Panc1 (cell line): ENCODE measurements around the gene SELENOF. TPM values are rescaled to one million over a fixed set of nuclear protein-coding genes. Genes with fewer than 3 reads are reported as not detected.

Experiments used
- ATAC-seq: fragments of 200-7000 bp; cut with Tn5 transposase; 2 replicates; pipeline ENCODE4 v1.9.1; 2020; ENCODE audit warnings: mild to moderate bottlenecking, moderate library complexity
- BruUV-seq: library from RNA; stranded (reverse); fragments of 400-500 nt; replicated peaks from 2 replicates; lab custom pipeline; 2021; lab: Mats Ljungman, UMichigan
- CTCF ChIA-PET: fragments of 300-600 bp; sonication (Branson Sonifier 250); formaldehyde crosslinking; loops from one replicate; lab custom pipeline; 2022; ENCODE audit warnings: antibody characterized with exemption; lab: Charles Lee
- POLR2A ChIA-PET: fragments of 300-600 bp; sonication (Branson Sonifier 250); formaldehyde crosslinking; loops from one replicate; lab custom pipeline; 2022; ENCODE audit warnings: antibody characterized with exemption; lab: Charles Lee
- DNase-seq: peaks from one replicate; pipeline ENCODE4 v3.0.0-alpha.2; 2010; ENCODE audit warnings: low read depth, low spot score
- H3K27ac ChIP-seq: 2 replicates; pipeline ENCODE4 v1.5.1; 2011; ENCODE audit warnings: mild to moderate bottlenecking, low read length, inconsistent platforms
- H3K27me3 ChIP-seq: fragments of 200-500 bp; sonication (Bioruptor generic); 2 replicates; pipeline ENCODE4 v1.6.0; 2014; ENCODE audit warnings: low read length, inconsistent platforms; ENCODE audit not compliant: control insufficient read depth, insufficient read depth
- H3K36me3 ChIP-seq: fragments of 200-500 bp; sonication (Bioruptor generic); 2 replicates; pipeline ENCODE4 v1.5.1; 2014; ENCODE audit warnings: inconsistent platforms, mild to moderate bottlenecking, low read length, moderate library complexity; ENCODE audit not compliant: control insufficient read depth, insufficient read depth
- H3K4me1 ChIP-seq: 2 replicates; pipeline ENCODE4 v1.5.1; 2011; ENCODE audit warnings: inconsistent platforms, mild to moderate bottlenecking, low read length, moderate library complexity; ENCODE audit not compliant: control insufficient read depth, insufficient read depth
- H3K4me3 ChIP-seq, 2 experiments: 2 replicates each; pipeline ENCODE4 v1.5.1; 2011 to 2012; ENCODE audit warnings: low read depth in 2 of 2, low read length in 2 of 2, mild to moderate bottlenecking in 2 of 2, inconsistent platforms in 1 of 2, moderate library complexity in 1 of 2
- H3K9me3 ChIP-seq: fragments of 200-500 bp; sonication (Bioruptor generic); 2 replicates; pipeline ENCODE4 v1.5.1; 2014; ENCODE audit warnings: low read depth, mild to moderate bottlenecking, inconsistent platforms, low read length, moderate library complexity; ENCODE audit not compliant: control insufficient read depth, insufficient read depth
- POLR2AphosphoS5 ChIP-seq: IDR thresholded peaks from 2 replicates; pipeline ENCODE4 v1.6.1; 2012; ENCODE audit warnings: mild to moderate bottlenecking, low read depth, low read length, moderate library complexity
- SIN3A ChIP-seq: IDR thresholded peaks from 2 replicates; pipeline ENCODE4 v1.6.1; 2012; ENCODE audit warnings: low read depth, mild to moderate bottlenecking, low read length, moderate library complexity, borderline replicate concordance; ENCODE audit not compliant: insufficient read depth
- TCF7L2 ChIP-seq: IDR thresholded peaks from 2 replicates; pipeline ENCODE4 v1.6.1; 2011; ENCODE audit warnings: mild to moderate bottlenecking, low read depth, low read length, inconsistent platforms
- in situ Hi-C: cut with HindIII; loops from 2 replicates; pipeline ENCODE4 v1.10.0; 2016; ENCODE audit warnings: low sequenced_read_pairs, low pct_unique_long_range_greater_than_20kb
- intact Hi-C: fragments of 100-400 bp; cut with micrococcal nuclease; formaldehyde crosslinking; loops from one replicate; pipeline ENCODE4 v1.10.0; 2022; ENCODE audit not compliant: unreplicated experiment
- total RNA-seq: library from RNA; stranded (reverse); gene quantifications from one replicate; pipeline ENCODE4 v1.2.1, GENCODE V29; 2021; ENCODE audit not compliant: unreplicated experiment
- TF ChIP-seq, protein P1 (sequence below), 2 experiments: IDR thresholded peaks; 2 replicates each; pipeline ENCODE4 v1.6.1; 2011 to 2012; ENCODE audit warnings: low read depth in 2 of 2, control low read depth in 1 of 2, low read length in 1 of 2, mild to moderate bottlenecking in 1 of 2, moderate library complexity in 1 of 2; ENCODE audit not compliant: insufficient read depth in 1 of 2
- TF ChIP-seq, protein P2 (sequence below): fragments of 450-650 bp; IDR thresholded peaks from 2 replicates; pipeline ENCODE4 v1.5.1; 2017; ENCODE audit warnings: mild to moderate bottlenecking

SELENOF gene
- total RNA-seq, 1 experiment from 2014 or later = 190 TPM

DNA sequence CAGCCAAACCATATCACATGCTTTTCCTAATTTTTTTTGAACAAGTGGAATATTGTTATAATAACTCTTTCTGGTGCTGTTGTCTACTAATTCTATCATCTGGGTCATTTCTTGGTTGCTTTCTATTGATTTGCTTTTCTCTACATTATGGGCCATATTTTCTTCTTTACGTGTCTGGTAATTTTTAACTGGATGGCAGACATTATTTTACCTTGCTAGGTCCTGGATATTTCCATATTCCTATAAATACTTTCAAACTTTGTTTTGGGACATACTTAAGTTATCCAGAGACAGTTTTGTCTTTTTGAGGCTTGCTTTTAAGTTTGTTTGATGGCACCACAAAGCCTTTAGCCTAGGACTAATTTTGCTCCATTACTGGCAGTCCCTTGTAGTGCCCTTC lies 11.8 kb upstream of the SELENOF start:
- no TSS peak for BruUV-seq
- ATAC-seq (no peak), DNase-seq (no peak)

DNA sequence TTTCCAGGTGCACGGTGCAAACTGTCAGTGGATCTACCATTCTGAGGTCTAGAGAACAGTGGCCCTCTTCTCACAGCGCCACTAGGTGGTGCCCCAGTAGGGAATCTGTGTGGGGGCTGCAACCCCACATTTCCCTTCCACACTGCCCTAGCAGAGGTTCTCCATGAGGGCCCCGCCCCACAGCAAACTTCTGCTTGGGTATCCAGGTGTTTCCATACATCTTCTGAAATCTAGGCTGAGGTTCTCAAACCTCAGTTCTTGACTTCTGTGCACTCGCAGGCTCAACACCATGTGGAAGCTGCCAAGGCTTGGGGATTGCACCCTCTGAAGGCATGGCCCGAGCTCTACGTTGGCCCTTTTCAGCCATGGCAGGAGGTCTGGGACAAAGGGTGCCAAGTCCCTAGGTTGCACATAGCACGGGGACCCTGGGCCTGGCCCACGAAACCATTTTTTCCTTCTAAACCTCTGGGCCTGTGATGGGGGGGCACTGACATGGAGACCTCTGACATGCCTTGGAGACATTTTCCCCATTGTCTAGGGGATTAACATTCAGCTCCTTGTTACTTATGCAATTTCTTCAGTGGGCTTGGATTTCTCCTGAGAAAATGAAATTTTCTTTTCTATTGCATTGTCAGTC lies 10.5 kb upstream of the SELENOF start:
- ChIA-PET CTCF (no interaction called here), POLR2A (no interaction called here)
- no peak for ATAC-seq
- TF ChIP-seq, protein P1, sequence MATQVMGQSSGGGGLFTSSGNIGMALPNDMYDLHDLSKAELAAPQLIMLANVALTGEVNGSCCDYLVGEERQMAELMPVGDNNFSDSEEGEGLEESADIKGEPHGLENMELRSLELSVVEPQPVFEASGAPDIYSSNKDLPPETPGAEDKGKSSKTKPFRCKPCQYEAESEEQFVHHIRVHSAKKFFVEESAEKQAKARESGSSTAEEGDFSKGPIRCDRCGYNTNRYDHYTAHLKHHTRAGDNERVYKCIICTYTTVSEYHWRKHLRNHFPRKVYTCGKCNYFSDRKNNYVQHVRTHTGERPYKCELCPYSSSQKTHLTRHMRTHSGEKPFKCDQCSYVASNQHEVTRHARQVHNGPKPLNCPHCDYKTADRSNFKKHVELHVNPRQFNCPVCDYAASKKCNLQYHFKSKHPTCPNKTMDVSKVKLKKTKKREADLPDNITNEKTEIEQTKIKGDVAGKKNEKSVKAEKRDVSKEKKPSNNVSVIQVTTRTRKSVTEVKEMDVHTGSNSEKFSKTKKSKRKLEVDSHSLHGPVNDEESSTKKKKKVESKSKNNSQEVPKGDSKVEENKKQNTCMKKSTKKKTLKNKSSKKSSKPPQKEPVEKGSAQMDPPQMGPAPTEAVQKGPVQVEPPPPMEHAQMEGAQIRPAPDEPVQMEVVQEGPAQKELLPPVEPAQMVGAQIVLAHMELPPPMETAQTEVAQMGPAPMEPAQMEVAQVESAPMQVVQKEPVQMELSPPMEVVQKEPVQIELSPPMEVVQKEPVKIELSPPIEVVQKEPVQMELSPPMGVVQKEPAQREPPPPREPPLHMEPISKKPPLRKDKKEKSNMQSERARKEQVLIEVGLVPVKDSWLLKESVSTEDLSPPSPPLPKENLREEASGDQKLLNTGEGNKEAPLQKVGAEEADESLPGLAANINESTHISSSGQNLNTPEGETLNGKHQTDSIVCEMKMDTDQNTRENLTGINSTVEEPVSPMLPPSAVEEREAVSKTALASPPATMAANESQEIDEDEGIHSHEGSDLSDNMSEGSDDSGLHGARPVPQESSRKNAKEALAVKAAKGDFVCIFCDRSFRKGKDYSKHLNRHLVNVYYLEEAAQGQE (IDR thresholded peaks at IDR 0.05; ENCODE audit: insufficient read depth in 1 of 2, low read depth in 2 of 2, low read length in 1 of 2) = no peak
- no peak for TF ChIP-seq POLR2AphosphoS5
- no peak for TF ChIP-seq SIN3A
- TF ChIP-seq TCF7L2 = no peak
- intact Hi-C loops = no loop called here
- H3K27ac ChIP-seq = no peak overlapping the region
- no peak overlapping the region for H3K4me3 ChIP-seq
- H3K9me3 ChIP-seq = peaks cover 29% of the 10 kb centered on the region; the same call in 1 of the 2 replicates
- no peaks in the 10 kb centered on the region for H3K36me3 ChIP-seq
- in situ Hi-C loops = no loop called here
- no peaks in the 10 kb centered on the region for H3K27me3 ChIP-seq
- peaks cover 2% of the 10 kb centered on the region; the same call in 1 of the 2 replicates for H3K4me1 ChIP-seq
- BruUV-seq = no TSS peak
- DNase-seq = no peak

More for the DNA sequence above, 11.8 kb upstream of the SELENOF start:
- H3K36me3 ChIP-seq = no peaks in the 10 kb centered on the region
- H3K4me1 ChIP-seq = peaks cover 2% of the 10 kb centered on the region; the same call in 1 of the 2 replicates
- TF ChIP-seq, protein P1 (IDR thresholded peaks at IDR 0.05; ENCODE audit: insufficient read depth in 1 of 2, low read depth in 2 of 2, low read length in 1 of 2) = no peak
- no peak for TF ChIP-seq TCF7L2
- TF ChIP-seq, protein P2, sequence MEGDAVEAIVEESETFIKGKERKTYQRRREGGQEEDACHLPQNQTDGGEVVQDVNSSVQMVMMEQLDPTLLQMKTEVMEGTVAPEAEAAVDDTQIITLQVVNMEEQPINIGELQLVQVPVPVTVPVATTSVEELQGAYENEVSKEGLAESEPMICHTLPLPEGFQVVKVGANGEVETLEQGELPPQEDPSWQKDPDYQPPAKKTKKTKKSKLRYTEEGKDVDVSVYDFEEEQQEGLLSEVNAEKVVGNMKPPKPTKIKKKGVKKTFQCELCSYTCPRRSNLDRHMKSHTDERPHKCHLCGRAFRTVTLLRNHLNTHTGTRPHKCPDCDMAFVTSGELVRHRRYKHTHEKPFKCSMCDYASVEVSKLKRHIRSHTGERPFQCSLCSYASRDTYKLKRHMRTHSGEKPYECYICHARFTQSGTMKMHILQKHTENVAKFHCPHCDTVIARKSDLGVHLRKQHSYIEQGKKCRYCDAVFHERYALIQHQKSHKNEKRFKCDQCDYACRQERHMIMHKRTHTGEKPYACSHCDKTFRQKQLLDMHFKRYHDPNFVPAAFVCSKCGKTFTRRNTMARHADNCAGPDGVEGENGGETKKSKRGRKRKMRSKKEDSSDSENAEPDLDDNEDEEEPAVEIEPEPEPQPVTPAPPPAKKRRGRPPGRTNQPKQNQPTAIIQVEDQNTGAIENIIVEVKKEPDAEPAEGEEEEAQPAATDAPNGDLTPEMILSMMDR = no peak
- TF ChIP-seq POLR2AphosphoS5 = no peak
- TF ChIP-seq SIN3A = no peak
- ChIA-PET CTCF (no interaction called here), POLR2A (no interaction called here)
- in situ Hi-C loops = no loop called here
- H3K27ac ChIP-seq = no peak overlapping the region
- peaks cover 26% of the 10 kb centered on the region; the same call in 1 of the 2 replicates for H3K9me3 ChIP-seq
- H3K4me3 ChIP-seq = no peak overlapping the region
- H3K27me3 ChIP-seq = no peaks in the 10 kb centered on the region
- intact Hi-C loops = no loop called here
